B cell (primary cell): ENCODE data around the gene CEP131.

Experiments
- CTCF ChIP-seq: fragments of 200-600 bp; IDR thresholded peaks from one replicate; pipeline ENCODE4 v1.8.0; 2022; ENCODE audit warnings: antibody characterized with exemption, mild to moderate bottlenecking
- EZH2 ChIP-seq: IDR thresholded peaks from 2 replicates; pipeline ENCODE4 v1.6.1; 2012; ENCODE audit warnings: borderline replicate concordance, low read depth, mild to moderate bottlenecking, moderate library complexity, low read length; ENCODE audit not compliant: insufficient read depth, poor library complexity, severe bottlenecking

DNA sequence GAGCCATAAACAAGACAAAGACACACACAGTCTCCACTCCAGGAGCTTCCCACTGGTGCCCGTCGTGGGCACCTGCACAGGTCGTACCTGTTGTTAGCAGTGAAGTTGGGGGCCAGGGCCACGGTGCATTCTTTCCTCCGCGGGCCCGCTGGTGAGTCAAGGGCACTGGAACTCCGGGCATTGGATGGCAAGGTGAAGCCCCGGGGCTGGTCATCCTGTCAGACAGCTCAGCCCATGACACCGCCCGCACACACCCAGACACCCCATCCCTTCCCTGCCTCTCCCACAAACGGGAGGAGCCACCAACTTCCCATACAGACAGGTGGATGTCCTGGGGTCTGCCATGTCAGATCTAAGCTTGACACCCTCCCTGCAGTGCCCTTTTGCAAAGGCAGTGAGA is 16.1 kb downstream of the CEP131 start:
- TF ChIP-seq CTCF (no peak), EZH2 (no peak)
